Measurements from ENCODE around the gene PLS3. TPM values are rescaled to one million over a fixed set of nuclear protein-coding genes. Genes with fewer than 3 reads are reported as not detected.
"Not testable (repeated sequence)": the region's sequence is repeated elsewhere in the genome, so short reads cannot be mapped to it uniquely, and the experiment has no call there.

PLS3 gene
- total RNA-seq, 1 donor from 2014 or later: 1.4 TPM

- Mint-ChIP-seq H3K4me1 (ENCODE audit: low read depth) (no peaks in the 10 kb centered on the region), H3K27ac (no peak overlapping the region), H3K27me3 (ENCODE audit: insufficient read depth) (no peaks in the 10 kb centered on the region), H3K4me3 (no peak overlapping the region), H3K36me3 (ENCODE audit: low read depth) (no peaks in the 10 kb centered on the region), H3K9me3 (no peaks in the 10 kb centered on the region)
- intact Hi-C loops (cut with micrococcal nuclease): no loop called here
- DNase-seq (ENCODE audit: low spot score): no peak
Measured at GRCh38 chrX:115642311-115642710, 81.3 kb downstream of the PLS3 start.

DNA sequence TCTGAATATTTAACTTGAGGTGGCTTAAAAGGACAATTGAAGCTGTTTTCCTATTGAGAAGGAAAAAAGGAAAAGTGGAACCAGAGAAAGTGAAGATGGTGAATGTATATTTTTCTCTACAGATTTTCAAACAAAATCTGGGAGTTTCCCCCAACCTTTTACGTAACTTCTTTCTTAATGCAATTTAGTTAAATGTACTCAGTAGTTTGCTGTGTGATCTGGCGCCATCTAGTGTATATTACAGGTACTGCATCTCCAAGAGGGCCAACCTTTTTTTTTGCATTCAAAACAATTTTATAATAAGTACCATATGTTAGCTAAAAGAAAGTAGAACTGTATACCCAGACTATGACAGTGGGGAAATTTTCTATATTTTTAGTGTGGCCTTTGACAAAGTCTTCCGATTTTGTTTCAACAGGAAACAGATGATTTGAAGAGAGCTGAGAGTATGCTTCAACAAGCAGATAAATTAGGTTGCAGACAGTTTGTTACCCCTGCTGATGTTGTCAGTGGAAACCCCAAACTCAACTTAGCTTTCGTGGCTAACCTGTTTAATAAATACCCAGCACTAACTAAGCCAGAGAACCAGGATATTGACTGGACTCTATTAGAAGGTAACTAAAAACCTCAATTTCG is 82.0 kb downstream of the PLS3 start:
- no peaks in the 10 kb centered on the region for H3K36me3 Mint-ChIP-seq (ENCODE audit: low read depth)
- no peaks in the 10 kb centered on the region for H3K9me3 Mint-ChIP-seq
- intact Hi-C loops (cut with micrococcal nuclease): no loop called here
- no peak for DNase-seq (ENCODE audit: low spot score)
- no peak overlapping the region for H3K4me3 Mint-ChIP-seq
- no peaks in the 10 kb centered on the region for H3K4me1 Mint-ChIP-seq (ENCODE audit: low read depth)
- no peak overlapping the region for H3K27ac Mint-ChIP-seq
- H3K27me3 Mint-ChIP-seq (ENCODE audit: insufficient read depth): no peaks in the 10 kb centered on the region

DNA sequence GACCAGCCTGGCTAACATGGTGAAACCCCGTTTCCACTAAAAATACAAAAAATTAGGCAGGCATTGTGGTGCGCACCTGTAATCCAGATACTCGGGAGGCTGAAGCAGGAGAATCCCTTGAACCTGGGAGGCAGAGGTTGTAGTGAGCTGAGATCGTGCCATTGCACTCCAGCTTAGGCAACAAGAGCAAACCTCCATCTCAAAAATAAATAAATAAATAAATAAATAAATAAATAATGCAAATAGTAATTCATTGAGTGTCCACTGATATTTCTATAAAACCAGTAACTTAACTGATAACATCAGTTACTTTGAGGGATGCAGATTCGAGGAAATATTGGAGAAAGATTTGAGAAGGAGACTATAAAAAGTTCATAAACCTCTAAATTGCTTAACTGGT is 83.4 kb downstream of the PLS3 start:
- H3K36me3 Mint-ChIP-seq (ENCODE audit: low read depth); H3K4me3 Mint-ChIP-seq; H3K27me3 Mint-ChIP-seq (ENCODE audit: insufficient read depth); H3K9me3 Mint-ChIP-seq; H3K4me1 Mint-ChIP-seq (ENCODE audit: low read depth); DNase-seq (ENCODE audit: low spot score); H3K27ac Mint-ChIP-seq; intact Hi-C loops (cut with micrococcal nuclease): not testable (repeated sequence)

DNA sequence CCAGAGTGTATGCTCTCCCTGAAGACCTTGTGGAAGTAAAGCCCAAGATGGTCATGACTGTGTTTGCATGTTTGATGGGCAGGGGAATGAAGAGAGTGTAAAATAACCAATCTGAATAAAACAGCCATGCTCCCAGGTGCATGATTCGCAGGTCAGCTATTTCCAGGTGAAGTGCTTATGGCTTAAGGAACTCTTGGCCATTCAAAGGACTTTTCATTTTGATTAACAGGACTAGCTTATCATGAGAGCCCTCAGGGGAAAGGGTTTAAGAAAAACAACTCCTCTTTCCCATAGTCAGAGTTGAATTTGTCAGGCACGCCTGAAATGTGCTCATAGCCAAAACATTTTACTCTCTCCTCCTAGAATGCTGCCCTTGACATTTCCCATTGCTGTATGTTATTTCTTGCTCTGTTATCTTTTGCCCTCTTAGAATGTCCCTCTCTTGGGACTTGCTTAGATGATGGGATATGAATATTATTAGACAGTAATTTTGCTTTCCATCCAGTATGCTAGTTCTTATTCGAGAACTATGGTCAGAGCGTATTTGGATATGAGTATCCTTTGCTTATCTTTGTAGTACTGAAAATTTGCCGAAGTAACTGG is 88.6 kb downstream of the PLS3 start:
- Mint-ChIP-seq H3K27me3 (ENCODE audit: insufficient read depth) (no peaks in the 10 kb centered on the region), H3K9me3 (no peaks in the 10 kb centered on the region), H3K4me1 (ENCODE audit: low read depth) (no peaks in the 10 kb centered on the region), H3K36me3 (ENCODE audit: low read depth) (no peaks in the 10 kb centered on the region), H3K27ac (no peak overlapping the region), H3K4me3 (no peak overlapping the region)
- intact Hi-C loops (cut with micrococcal nuclease): loop anchor here (2.0 kb wide), 1 partner anchor 41 kb away; no protein-coding TSS in a partner anchor
- no peak for DNase-seq (ENCODE audit: low spot score)

DNA sequence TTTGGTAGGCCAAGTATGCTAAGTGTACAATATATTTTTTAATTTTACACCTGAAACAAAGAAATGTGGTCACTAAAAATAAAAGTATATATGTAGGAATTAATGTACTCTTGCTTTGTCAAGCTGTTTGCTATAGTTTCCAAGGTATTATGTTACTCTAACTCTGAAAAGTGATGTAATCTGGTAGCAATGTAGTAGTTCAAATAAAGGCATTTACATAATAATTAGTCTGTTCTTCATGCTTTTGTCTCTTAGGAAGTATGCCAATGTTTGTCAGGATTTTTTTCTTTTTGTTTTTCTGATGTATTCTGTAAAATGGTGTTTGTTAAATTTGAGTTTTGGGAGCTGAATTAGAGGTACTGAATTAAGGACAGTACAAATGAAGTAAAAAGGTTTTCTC is 89.5 kb downstream of the PLS3 start:
- intact Hi-C loops (cut with micrococcal nuclease): loop anchor here (2.0 kb wide), 1 partner anchor 40 kb away; no protein-coding TSS in a partner anchor
- Mint-ChIP-seq H3K27ac (no peak overlapping the region), H3K36me3 (ENCODE audit: low read depth) (no peaks in the 10 kb centered on the region), H3K9me3 (no peaks in the 10 kb centered on the region), H3K4me3 (no peak overlapping the region), H3K4me1 (ENCODE audit: low read depth) (no peaks in the 10 kb centered on the region), H3K27me3 (ENCODE audit: insufficient read depth) (no peaks in the 10 kb centered on the region)
- no peak for DNase-seq (ENCODE audit: low spot score)

DNA sequence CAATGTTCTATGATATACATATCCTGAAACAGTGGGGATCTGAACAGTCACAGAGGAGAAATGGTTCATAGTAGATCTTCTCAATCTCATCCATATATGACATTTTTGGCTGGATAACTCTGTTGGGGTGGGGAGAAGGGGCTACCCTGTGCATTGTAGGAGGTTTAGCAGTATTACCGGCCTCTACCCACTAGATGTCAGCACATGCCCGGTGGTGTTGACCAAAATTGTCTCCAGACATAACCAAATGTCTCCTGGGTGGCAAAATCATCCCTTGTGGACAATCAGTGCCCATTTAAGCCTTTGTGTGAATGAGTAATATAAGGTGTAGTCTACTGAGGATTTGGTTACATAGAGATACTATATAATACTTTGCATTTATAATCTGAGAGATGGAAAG is 89.9 kb downstream of the PLS3 start:
- Mint-ChIP-seq H3K36me3 (ENCODE audit: low read depth) (no peaks in the 10 kb centered on the region), H3K4me1 (ENCODE audit: low read depth) (no peaks in the 10 kb centered on the region), H3K27ac (no peak overlapping the region), H3K4me3 (no peak overlapping the region), H3K9me3 (no peaks in the 10 kb centered on the region), H3K27me3 (ENCODE audit: insufficient read depth) (no peaks in the 10 kb centered on the region)
- intact Hi-C loops (cut with micrococcal nuclease): loop anchor here (2.0 kb wide), 1 partner anchor 40 kb away; no protein-coding TSS in a partner anchor
- no peak for DNase-seq (ENCODE audit: low spot score)

- intact Hi-C loops (cut with micrococcal nuclease): no loop called here
- H3K9me3 Mint-ChIP-seq: no peaks in the 10 kb centered on the region
- no peaks in the 10 kb centered on the region for H3K27me3 Mint-ChIP-seq (ENCODE audit: insufficient read depth)
- H3K4me1 Mint-ChIP-seq (ENCODE audit: low read depth): no peaks in the 10 kb centered on the region
- H3K36me3 Mint-ChIP-seq (ENCODE audit: low read depth): no peaks in the 10 kb centered on the region
- no peak overlapping the region for H3K4me3 Mint-ChIP-seq
- DNase-seq (ENCODE audit: low spot score): no peak
- no peak overlapping the region for H3K27ac Mint-ChIP-seq
Measured at GRCh38 chrX:115652221-115652620, 91.2 kb downstream of the PLS3 start.

- Mint-ChIP-seq H3K4me3 (no peak overlapping the region), H3K36me3 (ENCODE audit: low read depth) (no peaks in the 10 kb centered on the region), H3K9me3 (no peaks in the 10 kb centered on the region), H3K4me1 (ENCODE audit: low read depth) (no peaks in the 10 kb centered on the region), H3K27ac (no peak overlapping the region), H3K27me3 (ENCODE audit: insufficient read depth) (no peaks in the 10 kb centered on the region)
- intact Hi-C loops (cut with micrococcal nuclease): no loop called here
- DNase-seq (ENCODE audit: low spot score): no peak
Measured at GRCh38 chrX:115665122-115665521, 104.1 kb downstream of the PLS3 start.

- DNase-seq (ENCODE audit: low spot score): no peak
- H3K36me3 Mint-ChIP-seq (ENCODE audit: low read depth): no peaks in the 10 kb centered on the region
- intact Hi-C loops (cut with micrococcal nuclease): no loop called here
Measured at GRCh38 chrX:115679460-115679859, 118.5 kb downstream of the PLS3 start.

GRCh38 chrX:115687595-115687994 is 126.6 kb downstream of the PLS3 start:
- H3K27me3 Mint-ChIP-seq (ENCODE audit: insufficient read depth): no peaks in the 10 kb centered on the region
- DNase-seq (ENCODE audit: low spot score): no peak
- intact Hi-C loops (cut with micrococcal nuclease): no loop called here
- H3K4me3 Mint-ChIP-seq: no peak overlapping the region
- no peaks in the 10 kb centered on the region for H3K36me3 Mint-ChIP-seq (ENCODE audit: low read depth)
- no peaks in the 10 kb centered on the region for H3K4me1 Mint-ChIP-seq (ENCODE audit: low read depth)
- no peaks in the 10 kb centered on the region for H3K9me3 Mint-ChIP-seq
- no peak overlapping the region for H3K27ac Mint-ChIP-seq

More at GRCh38 chrX:115679460-115679859, 118.5 kb downstream of the PLS3 start:
- Mint-ChIP-seq H3K9me3 (no peaks in the 10 kb centered on the region), H3K27me3 (ENCODE audit: insufficient read depth) (no peaks in the 10 kb centered on the region), H3K27ac (no peak overlapping the region), H3K4me3 (no peak overlapping the region), H3K4me1 (ENCODE audit: low read depth) (no peaks in the 10 kb centered on the region)

GRCh38 chrX:115689931-115690330 is 129.0 kb downstream of the PLS3 start:
- DNase-seq (ENCODE audit: low spot score): no peak
- intact Hi-C loops (cut with micrococcal nuclease): loop anchor here (1.0 to 2.0 kb wide), 2 partner anchors 39 to 360 kb away; no protein-coding TSS in a partner anchor
- H3K4me3 Mint-ChIP-seq: no peak overlapping the region
- no peaks in the 10 kb centered on the region for H3K27me3 Mint-ChIP-seq (ENCODE audit: insufficient read depth)
- H3K36me3 Mint-ChIP-seq (ENCODE audit: low read depth): no peaks in the 10 kb centered on the region
- no peak overlapping the region for H3K27ac Mint-ChIP-seq
- no peaks in the 10 kb centered on the region for H3K4me1 Mint-ChIP-seq (ENCODE audit: low read depth)
- H3K9me3 Mint-ChIP-seq: no peaks in the 10 kb centered on the region

DNA sequence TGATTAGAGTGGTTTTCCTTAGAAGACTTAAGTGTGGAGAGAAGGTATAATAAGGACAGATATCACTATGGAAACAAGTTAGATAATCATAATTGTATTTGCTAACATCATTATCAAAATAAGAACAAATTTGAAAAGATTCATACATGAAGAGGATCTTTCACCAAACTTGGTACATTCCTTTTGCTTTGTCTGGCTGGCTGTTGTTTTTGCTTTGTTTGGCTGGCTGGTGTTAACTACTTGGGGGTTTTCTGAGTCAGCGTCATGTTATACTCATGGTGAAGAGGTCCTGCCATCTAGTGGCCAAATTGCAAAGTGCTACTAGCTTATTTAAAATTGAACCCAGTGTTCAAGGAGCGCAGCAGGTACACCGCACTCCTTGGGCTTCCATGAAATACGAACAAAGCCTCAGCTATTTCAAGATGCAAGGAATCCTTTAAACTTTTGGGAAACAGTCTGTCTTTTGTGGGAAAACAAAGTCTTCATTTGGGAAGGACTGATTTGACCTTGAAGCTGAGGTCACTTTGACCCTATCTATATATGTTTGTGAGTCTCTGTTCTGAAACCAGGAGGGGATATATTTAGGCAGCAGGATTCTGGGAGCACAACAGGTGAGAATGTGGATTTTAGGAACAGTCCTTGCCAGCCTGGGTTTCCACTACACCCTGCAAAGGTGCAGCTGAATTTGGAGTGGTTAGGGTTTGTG is 129.7 kb downstream of the PLS3 start:
- Mint-ChIP-seq H3K9me3 (no peaks in the 10 kb centered on the region), H3K27ac (no peak overlapping the region), H3K4me1 (ENCODE audit: low read depth) (no peaks in the 10 kb centered on the region), H3K27me3 (ENCODE audit: insufficient read depth) (no peaks in the 10 kb centered on the region), H3K36me3 (ENCODE audit: low read depth) (no peaks in the 10 kb centered on the region), H3K4me3 (no peak overlapping the region)
- peak; percentile 0 for DNase-seq (ENCODE audit: low spot score)
- intact Hi-C loops (cut with micrococcal nuclease): loop anchor here (1.0 to 2.0 kb wide), 2 partner anchors 40 to 360 kb away; no protein-coding TSS in a partner anchor

- DNase-seq (ENCODE audit: low spot score): no peak
- H3K27ac Mint-ChIP-seq: no peak overlapping the region
- no peaks in the 10 kb centered on the region for H3K9me3 Mint-ChIP-seq
- H3K36me3 Mint-ChIP-seq (ENCODE audit: low read depth): no peaks in the 10 kb centered on the region
- H3K27me3 Mint-ChIP-seq (ENCODE audit: insufficient read depth): no peaks in the 10 kb centered on the region
- no peak overlapping the region for H3K4me3 Mint-ChIP-seq
- H3K4me1 Mint-ChIP-seq (ENCODE audit: low read depth): no peaks in the 10 kb centered on the region
- intact Hi-C loops (cut with micrococcal nuclease): no loop called here
Measured at GRCh38 chrX:115693476-115693875, 132.5 kb downstream of the PLS3 start.
